ENCODE results near the gene PREX1. TPM values are rescaled to one million over a fixed set of nuclear protein-coding genes. Genes with fewer than 3 reads are reported as not detected.

The PREX1 gene
- total RNA-seq, 1 donor from 2014 or later = 235 TPM

- no peak overlapping the region for H3K4me3 Mint-ChIP-seq (ENCODE audit: unreplicated experiment)
Measured at GRCh38 chr20:48596334-48596898, 231.4 kb downstream of the PREX1 start.

GRCh38 chr20:48595495-48596333, 232.1 kb downstream of the PREX1 start:
- peaks cover 1% of the 10 kb centered on the region for H3K9me3 Mint-ChIP-seq (ENCODE audit: unreplicated experiment)
- no peak for TF ChIP-seq CTCF (IDR thresholded peaks at IDR 0.05; ENCODE audit: partially characterized antibody, unreplicated experiment)
- peaks cover 7% of the 10 kb centered on the region for H3K4me1 Mint-ChIP-seq (ENCODE audit: low read depth, unreplicated experiment)
- no peak overlapping the region for H3K27ac Mint-ChIP-seq (ENCODE audit: unreplicated experiment)
- H3K27me3 Mint-ChIP-seq (ENCODE audit: unreplicated experiment) = peaks cover 4% of the 10 kb centered on the region
- DNase-seq = no peak
- H3K4me3 Mint-ChIP-seq (ENCODE audit: unreplicated experiment) = no peak overlapping the region
- H3K36me3 Mint-ChIP-seq (ENCODE audit: unreplicated experiment) = peaks cover 4% of the 10 kb centered on the region

More at GRCh38 chr20:48596334-48596898, 231.4 kb downstream of the PREX1 start:
- Mint-ChIP-seq H3K4me1 (ENCODE audit: low read depth, unreplicated experiment) (peaks cover 7% of the 10 kb centered on the region), H3K36me3 (ENCODE audit: unreplicated experiment) (peaks cover 4% of the 10 kb centered on the region), H3K9me3 (ENCODE audit: unreplicated experiment) (peaks cover 4% of the 10 kb centered on the region), H3K27ac (ENCODE audit: unreplicated experiment) (no peak overlapping the region), H3K27me3 (ENCODE audit: unreplicated experiment) (peaks cover 4% of the 10 kb centered on the region)
- no peak for DNase-seq
- TF ChIP-seq CTCF (IDR thresholded peaks at IDR 0.05; ENCODE audit: partially characterized antibody, unreplicated experiment) = no peak

- DNase-seq = no peak
- H3K4me3 Mint-ChIP-seq (ENCODE audit: unreplicated experiment) = no peak overlapping the region
- peaks cover 4% of the 10 kb centered on the region for H3K36me3 Mint-ChIP-seq (ENCODE audit: unreplicated experiment)
- no peak for TF ChIP-seq CTCF (IDR thresholded peaks at IDR 0.05; ENCODE audit: partially characterized antibody, unreplicated experiment)
- H3K27me3 Mint-ChIP-seq (ENCODE audit: unreplicated experiment) = peaks cover 4% of the 10 kb centered on the region
- peaks cover 2% of the 10 kb centered on the region for H3K4me1 Mint-ChIP-seq (ENCODE audit: low read depth, unreplicated experiment)
- H3K9me3 Mint-ChIP-seq (ENCODE audit: unreplicated experiment) = peaks cover 1% of the 10 kb centered on the region
- H3K27ac Mint-ChIP-seq (ENCODE audit: unreplicated experiment) = no peak overlapping the region
Measured at GRCh38 chr20:48594533-48594932, 233.3 kb downstream of the PREX1 start.

GRCh38 chr20:48592107-48592940, 235.5 kb downstream of the PREX1 start:
- no peak overlapping the region for H3K27ac Mint-ChIP-seq (ENCODE audit: unreplicated experiment)
- H3K4me3 Mint-ChIP-seq (ENCODE audit: unreplicated experiment) = no peak overlapping the region
- H3K4me1 Mint-ChIP-seq (ENCODE audit: low read depth, unreplicated experiment) = peaks cover 1% of the 10 kb centered on the region
- no peak for TF ChIP-seq CTCF (IDR thresholded peaks at IDR 0.05; ENCODE audit: partially characterized antibody, unreplicated experiment)
- H3K36me3 Mint-ChIP-seq (ENCODE audit: unreplicated experiment) = peaks cover 3% of the 10 kb centered on the region
- no peak for DNase-seq
- H3K9me3 Mint-ChIP-seq (ENCODE audit: unreplicated experiment) = peaks cover 1% of the 10 kb centered on the region
- peaks cover 4% of the 10 kb centered on the region for H3K27me3 Mint-ChIP-seq (ENCODE audit: unreplicated experiment)
